Fibroblast of the conjunctiva (primary cell): ENCODE measurements around the gene TMEM132D.

Experiments
- DNase-seq: peaks from one replicate; pipeline ENCODE4 v3.0.0-alpha.2; 2010; ENCODE audit warnings: low read depth

The TMEM132D gene

DNA sequence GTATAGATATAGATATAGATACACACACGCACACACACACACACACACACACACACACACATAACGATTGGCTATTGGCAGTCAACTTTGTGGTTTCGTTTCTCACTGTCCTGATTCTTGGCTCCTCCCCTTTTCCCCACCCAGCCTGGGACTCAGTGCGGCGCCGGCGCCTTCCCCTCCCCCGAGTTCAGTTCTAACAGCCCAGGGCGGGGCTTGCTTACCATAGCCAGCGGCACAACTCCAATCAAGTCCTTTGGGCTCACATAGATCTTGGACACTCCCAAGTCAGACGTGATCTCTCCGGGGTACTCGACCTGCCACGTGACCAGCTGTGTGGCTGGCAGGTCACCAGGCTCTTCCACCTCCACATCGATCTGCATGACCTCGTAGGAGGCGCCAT lies 566.4 kb downstream of the TMEM132D start:
- no peak for DNase-seq

- no peak for DNase-seq
Observed at GRCh38 chr12:129335773-129336172, 568.1 kb downstream of the TMEM132D start.

GRCh38 chr12:129332286-129332685 lies 571.5 kb downstream of the TMEM132D start:
- no peak for DNase-seq

- DNase-seq, result no peak
Observed at GRCh38 chr12:129331356-129332085, 572.3 kb downstream of the TMEM132D start.

DNA sequence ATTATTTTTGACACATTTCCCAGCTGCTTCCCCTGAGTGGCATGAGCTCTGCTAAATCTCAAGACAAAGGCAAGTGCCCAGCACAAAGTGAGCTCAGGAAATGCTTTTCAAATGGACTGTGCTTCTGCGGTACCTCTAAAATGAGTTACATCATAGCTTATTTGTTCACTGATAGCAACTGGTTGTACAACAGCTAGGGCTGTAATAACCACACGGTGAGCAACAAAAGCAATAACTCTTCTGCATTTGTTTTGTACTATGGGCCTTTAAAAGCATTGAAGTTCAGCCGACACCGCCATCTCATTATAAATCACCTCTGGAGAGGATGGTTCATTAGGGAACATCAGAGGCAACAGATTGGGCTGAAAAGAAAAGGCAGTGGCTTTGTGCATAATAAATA lies 575.6 kb downstream of the TMEM132D start:
- no peak for DNase-seq

GRCh38 chr12:129325566-129325965 lies 578.3 kb downstream of the TMEM132D start:
- DNase-seq, result no peak

DNA sequence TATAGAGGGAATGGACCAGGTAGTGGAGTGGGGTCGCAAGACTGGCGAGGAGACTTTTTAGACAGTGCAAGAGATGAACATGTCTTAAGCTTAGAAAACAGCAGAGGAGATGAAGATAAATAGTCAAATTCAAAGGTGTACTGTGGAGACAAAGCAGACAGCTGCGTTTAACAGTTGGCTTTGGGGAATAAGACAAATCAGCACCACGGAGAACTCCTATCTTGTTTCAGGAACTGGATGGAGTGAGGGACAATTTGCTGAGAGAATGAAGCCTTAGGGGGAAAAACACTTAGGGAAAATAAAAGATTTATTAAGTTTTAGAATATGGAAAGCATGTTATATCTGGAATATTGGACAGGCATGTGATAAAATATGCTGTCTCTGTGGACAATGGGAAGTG lies 591.8 kb downstream of the TMEM132D start:
- DNase-seq, result no peak

- no peak for DNase-seq
Observed at GRCh38 chr12:129310346-129310745, 593.5 kb downstream of the TMEM132D start.

- DNase-seq, result no peak
Observed at GRCh38 chr12:129305851-129306250, 598.0 kb downstream of the TMEM132D start.

DNA sequence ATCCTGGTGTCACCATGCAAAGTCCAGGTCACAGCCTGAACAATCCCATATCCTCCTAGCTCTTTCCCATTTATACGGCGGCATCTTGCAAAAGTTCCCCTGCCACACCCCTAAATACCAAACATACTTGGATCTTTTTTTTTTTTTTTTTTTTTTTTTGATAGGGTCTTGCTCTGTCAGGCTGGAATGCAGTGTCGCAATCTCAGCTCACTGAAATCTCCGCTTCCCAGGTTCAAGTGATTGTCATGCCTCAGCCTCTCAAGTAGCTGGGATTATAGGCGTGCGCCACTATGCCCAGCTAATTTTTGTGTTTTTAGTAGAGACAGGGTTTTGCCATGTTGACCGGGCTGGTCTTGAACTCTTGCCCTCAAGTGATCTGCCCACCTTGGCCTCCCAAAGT lies 599.3 kb downstream of the TMEM132D start:
- DNase-seq, result no peak

DNA sequence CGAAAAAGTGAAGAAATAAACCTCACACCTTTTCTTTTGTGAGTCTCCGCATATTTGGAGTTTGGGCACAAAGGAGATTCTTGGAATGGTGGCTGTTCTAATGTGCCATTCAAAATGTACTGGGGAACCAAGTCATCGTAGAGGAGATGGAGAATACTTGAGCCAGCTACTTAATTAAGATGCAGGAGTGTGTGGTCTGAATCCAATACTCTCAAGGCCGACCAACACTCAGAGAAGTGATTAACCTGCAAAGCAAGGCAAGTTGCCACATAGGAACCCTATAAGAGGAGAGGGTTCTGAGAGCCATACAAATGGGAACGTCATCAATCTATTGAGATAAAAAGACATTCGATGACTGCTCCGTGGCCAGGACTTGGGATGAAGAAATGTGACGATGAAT lies 603.8 kb downstream of the TMEM132D start:
- no peak for DNase-seq

- no peak for DNase-seq
Observed at GRCh38 chr12:129298921-129299320, 604.9 kb downstream of the TMEM132D start.

- DNase-seq, result no peak
Observed at GRCh38 chr12:129296671-129297070, 607.2 kb downstream of the TMEM132D start.

- no peak for DNase-seq
Observed at GRCh38 chr12:129294868-129295267, 609.0 kb downstream of the TMEM132D start.

- DNase-seq, result no peak
Observed at GRCh38 chr12:129279771-129280170, 624.1 kb downstream of the TMEM132D start.

- DNase-seq, result no peak
Observed at GRCh38 chr12:129276361-129277060, 627.3 kb downstream of the TMEM132D start.

DNA sequence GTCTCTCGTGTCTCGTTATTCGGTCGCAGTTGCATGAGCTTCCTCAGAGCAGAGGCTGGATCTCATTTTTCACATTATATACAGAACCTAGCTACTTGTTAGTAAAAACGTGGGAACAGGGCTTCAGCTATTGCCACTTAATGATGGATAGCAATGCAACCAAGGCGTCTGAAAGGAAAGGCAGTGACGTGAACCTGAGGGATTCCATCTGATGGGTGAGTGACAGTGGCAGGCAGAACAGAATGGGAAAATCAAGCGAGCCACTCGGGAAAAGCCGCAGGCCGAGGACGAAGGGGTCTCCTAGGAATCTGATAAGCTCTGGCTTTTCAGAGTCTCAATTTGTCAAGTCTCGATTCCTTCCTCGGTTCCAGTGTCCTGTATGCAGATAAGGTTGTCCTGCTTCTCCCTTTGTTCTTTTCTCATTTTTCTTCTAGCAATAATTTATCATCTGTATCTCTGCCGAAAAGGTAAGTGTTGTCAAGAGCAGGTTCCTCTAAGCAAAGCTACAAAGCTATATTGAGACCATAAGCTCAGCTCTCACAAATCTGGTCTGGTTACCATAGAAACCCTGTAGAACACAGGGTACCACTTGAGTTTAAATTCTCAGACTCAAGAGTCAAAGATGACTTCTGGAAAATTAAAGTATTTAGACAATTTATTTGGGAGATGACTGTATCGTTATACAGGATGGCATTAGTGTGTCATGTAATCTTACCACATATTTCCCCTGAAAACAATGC lies 633.9 kb downstream of the TMEM132D start:
- no peak for DNase-seq

DNA sequence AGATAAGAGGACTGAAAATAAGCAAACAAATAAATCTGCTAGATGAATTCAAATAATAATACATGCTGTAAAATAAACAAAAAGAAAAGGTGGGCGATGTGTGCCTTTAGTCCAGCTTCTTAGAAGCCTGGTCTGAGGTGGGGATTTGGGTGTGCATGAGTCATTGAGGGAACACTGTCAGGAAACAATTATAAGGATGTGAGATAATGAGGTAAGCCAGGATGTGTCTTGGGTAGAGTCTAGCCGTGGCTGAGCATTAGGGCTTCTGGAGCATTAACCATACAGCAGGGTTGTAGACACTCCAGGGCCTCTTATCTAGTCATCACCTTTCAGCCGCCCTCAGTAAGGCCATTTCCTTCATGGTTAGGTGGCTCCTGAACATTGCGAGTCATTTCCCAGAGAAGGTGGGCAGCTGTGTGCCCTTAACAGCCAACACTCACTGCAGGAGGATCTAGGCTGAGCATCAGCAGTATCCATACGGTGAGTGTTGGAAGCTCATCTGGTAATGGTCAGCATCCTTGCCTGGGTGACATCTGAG lies 645.0 kb downstream of the TMEM132D start:
- DNase-seq, result no peak

DNA sequence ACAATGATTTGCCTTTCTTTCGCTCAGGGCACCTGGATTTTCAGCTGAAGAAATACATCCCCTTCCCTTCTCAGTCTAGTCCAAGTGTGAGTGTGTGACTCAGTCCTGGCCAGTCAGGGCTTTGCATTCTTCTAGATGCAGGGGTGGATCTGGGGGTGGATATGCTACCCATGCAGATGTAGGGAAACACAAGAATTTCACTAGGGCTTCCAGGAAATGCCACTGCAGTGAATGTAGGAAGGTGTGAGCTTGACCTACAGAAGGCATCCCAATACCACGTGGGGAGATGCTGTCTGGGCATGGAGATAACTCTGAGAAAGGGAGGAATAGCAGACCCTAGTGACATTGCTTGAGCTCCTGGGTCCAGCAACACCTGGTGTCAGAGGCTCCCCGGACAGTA lies 646.3 kb downstream of the TMEM132D start:
- DNase-seq, result no peak

DNA sequence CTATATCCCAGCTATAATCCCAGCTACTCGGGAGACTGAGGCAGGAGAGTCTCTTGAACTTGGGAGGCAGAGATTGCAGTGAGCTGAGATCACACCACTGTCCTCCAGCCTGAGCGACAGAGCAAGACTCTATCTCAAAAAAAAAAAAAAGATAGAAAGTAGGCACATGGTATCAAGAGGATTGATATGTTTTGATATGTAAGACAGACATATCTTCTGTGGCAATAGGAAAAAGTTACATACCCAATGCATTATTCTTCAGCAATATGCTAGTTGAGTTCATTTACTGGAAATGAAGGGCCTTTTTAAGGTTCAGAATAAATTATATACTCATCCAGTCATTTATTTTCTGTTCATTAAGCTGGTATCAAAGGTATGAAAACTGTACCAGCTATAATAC lies 657.2 kb downstream of the TMEM132D start:
- DNase-seq, result no peak

DNA sequence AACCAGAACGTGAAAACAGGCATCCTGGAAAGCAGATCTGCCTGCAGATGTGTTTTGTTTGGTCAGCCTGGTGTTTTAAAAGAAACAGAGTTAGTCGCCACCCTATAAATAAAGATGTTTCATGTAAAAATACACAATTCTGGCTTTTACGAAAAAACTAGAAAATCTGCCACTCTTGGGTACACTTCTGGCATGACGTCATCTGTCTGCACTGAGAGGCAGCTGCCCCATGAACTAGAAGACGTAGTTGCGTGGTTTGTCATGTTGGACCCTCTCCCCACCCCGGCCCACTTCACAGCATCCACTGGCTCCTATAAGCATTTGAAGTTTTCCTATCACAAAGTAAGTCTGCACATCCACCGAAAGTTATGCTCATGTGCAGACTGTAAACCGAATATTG lies 658.1 kb downstream of the TMEM132D start:
- no peak for DNase-seq

DNA sequence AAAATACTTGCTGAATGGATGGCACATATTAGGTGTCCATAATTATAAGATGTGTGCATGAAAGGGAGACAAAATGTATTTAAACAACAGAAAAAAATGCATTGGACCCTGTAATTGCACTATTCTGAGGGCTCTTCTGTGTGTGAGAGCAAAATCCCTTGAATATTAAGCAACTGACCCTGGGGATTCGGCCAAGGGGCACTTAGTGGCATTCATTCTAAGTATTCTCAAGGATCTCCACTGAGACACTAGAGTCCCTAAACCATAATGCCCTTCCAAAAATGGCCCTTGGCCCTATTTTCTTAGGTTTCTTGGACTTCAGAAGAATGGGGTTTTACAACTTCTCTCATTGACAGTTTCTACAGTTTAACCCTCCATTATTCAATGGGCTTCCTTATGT lies 662.0 kb downstream of the TMEM132D start:
- no peak for DNase-seq

GRCh38 chr12:129237881-129238280 lies 665.9 kb downstream of the TMEM132D start:
- no peak for DNase-seq
